Measurements from ENCODE around the gene PAEP.
"Not testable (repeated sequence)": the region's sequence is repeated elsewhere in the genome, so short reads cannot be mapped to it uniquely, and the experiment has no call there.

Gene PAEP

GRCh38 chr9:135526089-135526729 is 35.3 kb upstream of the PAEP start:
- DNase-seq, result no peak

- no peak for DNase-seq
Observed at GRCh38 chr9:135526730-135527571, 34.6 kb upstream of the PAEP start.

GRCh38 chr9:135528842-135529435 is 32.6 kb upstream of the PAEP start:
- not testable (repeated sequence) for DNase-seq

- no peak for DNase-seq
Observed at GRCh38 chr9:135530146-135530545, 31.4 kb upstream of the PAEP start.

GRCh38 chr9:135531096-135531495 is 30.5 kb upstream of the PAEP start:
- DNase-seq, result no peak

- no peak for DNase-seq
Observed at GRCh38 chr9:135533113-135533512, 28.4 kb upstream of the PAEP start.

- no peak for DNase-seq
Observed at GRCh38 chr9:135533674-135534073, 27.9 kb upstream of the PAEP start.

GRCh38 chr9:135534192-135534711 is 27.3 kb upstream of the PAEP start:
- not testable (repeated sequence) for DNase-seq

- DNase-seq, result not testable (repeated sequence)
Observed at GRCh38 chr9:135534826-135535225, 26.7 kb upstream of the PAEP start.

GRCh38 chr9:135535631-135536030 is 25.9 kb upstream of the PAEP start:
- not testable (repeated sequence) for DNase-seq

- DNase-seq, result no peak
Observed at GRCh38 chr9:135536216-135536615, 25.3 kb upstream of the PAEP start.

GRCh38 chr9:135543262-135543894 is 18.2 kb upstream of the PAEP start:
- DNase-seq, result not testable (repeated sequence)

- no peak for DNase-seq
Observed at GRCh38 chr9:135544981-135545635, 16.4 kb upstream of the PAEP start.

GRCh38 chr9:135545646-135546176 is 15.8 kb upstream of the PAEP start, which contains the start of gene OBP2A:
TSS of gene OBP2A (plus strand) at chr9:135546126. CDS start at chr9:135546181, 55 bp downstream.
- not testable (repeated sequence) for DNase-seq

- DNase-seq, result not testable (repeated sequence)
Observed at GRCh38 chr9:135546792-135547617, 14.6 kb upstream of the PAEP start.

GRCh38 chr9:135547756-135548736 is 13.5 kb upstream of the PAEP start:
- no peak for DNase-seq

- not testable (repeated sequence) for DNase-seq
Observed at GRCh38 chr9:135549478-135550343, 11.8 kb upstream of the PAEP start.

GRCh38 chr9:135550344-135550918 is 11.1 kb upstream of the PAEP start:
- no peak for DNase-seq

- DNase-seq, result no peak
Observed at GRCh38 chr9:135551031-135551430, 10.5 kb upstream of the PAEP start.
